K562 (cell line): ENCODE data around the gene PCNX2. TPM values are rescaled to one million over a fixed set of nuclear protein-coding genes. Genes with fewer than 3 reads are reported as not detected.

Experiments
- ATAC-seq: fragments of 200-7000 bp; cut with Tn5 transposase; 3 replicates; pipeline ENCODE4 v1.9.1; 2020; ENCODE audit warnings: moderate library complexity
- BruUV-seq: library from RNA; stranded (reverse); fragments of 400-500 nt; replicated peaks from 2 replicates; lab custom pipeline; 2021; lab: Mats Ljungman, UMichigan
- CTCF ChIA-PET: fragments of 300-600 bp; formaldehyde crosslinking; extraction: SDS; loops from one replicate; lab custom pipeline; 2021; ENCODE audit warnings: low intra/inter-chr PET ratio; lab: Yijun Ruan, JAX
- POLR2A ChIA-PET: fragments of 300-600, 350-650 bp; sonication (Branson Sonifier 250); formaldehyde crosslinking; extraction: SDS; loops from one replicate; lab custom pipeline; 2021; ENCODE audit warnings: antibody characterized with exemption, inconsistent platforms; lab: Yijun Ruan, JAX
- DNase-seq, 4 experiments: peaks; one replicate each; pipeline versions ENCODE4 v3.0.0 to v3.0.0-alpha.2; 2011 to 2018; ENCODE audit warnings: low spot score in 3 of 4, mixed read lengths in 3 of 4; ENCODE audit errors: extremely low read depth in 1 of 4
- FAIRE-seq: peaks from 2 replicates; lab custom pipeline; 2011; peaks lifted over from hg19 to GRCh38; lab: Jason Lieb, UNC
- H2AFZ ChIP-seq: 2 replicates; pipeline ENCODE4 v1.6.0; 2011; ENCODE audit warnings: low read depth, low read length, control low read depth, inconsistent platforms
- H3K27ac ChIP-seq: fragments of 200-600 bp; 3 replicates; pipeline ENCODE4 v1.8.0; 2011; ENCODE audit warnings: low read depth, mild to moderate bottlenecking, control low read depth, inconsistent platforms, low read length, moderate library complexity, mixed read lengths; ENCODE audit errors: extremely low read depth
- H3K27me3 ChIP-seq, 2 experiments: fragments of 300-600 bp in 1 of 2; 2 replicates in 1 of 2; 3 replicates in 1 of 2; pipeline versions ENCODE4 v1.6.0 to v1.8.0; 2011; ENCODE audit warnings: inconsistent platforms in 2 of 2, low read length in 2 of 2, mild to moderate bottlenecking in 1 of 2, mixed read lengths in 1 of 2, moderate library complexity in 1 of 2; ENCODE audit not compliant: control insufficient read depth in 2 of 2, insufficient read depth in 2 of 2
- H3K36me3 ChIP-seq: fragments of 300-600 bp; 3 replicates; pipeline ENCODE4 v1.8.0; 2011; ENCODE audit warnings: mild to moderate bottlenecking, low read length, inconsistent platforms; ENCODE audit not compliant: control insufficient read depth, insufficient read depth
- H3K4me1 ChIP-seq, 2 experiments: fragments of 200-600 bp in 1 of 2; replicated peaks in 1 of 2; 2 replicates in 1 of 2; 3 replicates in 1 of 2; pipeline versions ENCODE4 v1.5.1 to v1.8.0; 2011; ENCODE audit warnings: inconsistent platforms in 2 of 2, low read length in 2 of 2, mild to moderate bottlenecking in 1 of 2, mixed read lengths in 1 of 2, moderate library complexity in 1 of 2; ENCODE audit not compliant: control insufficient read depth in 2 of 2, insufficient read depth in 2 of 2
- H3K4me2 ChIP-seq: 2 replicates; pipeline ENCODE4 v1.6.1; 2011; ENCODE audit warnings: low read length, control low read depth, inconsistent platforms, mixed read lengths; ENCODE audit not compliant: insufficient read depth
- H3K4me3 ChIP-seq: fragments of 200-600 bp; sonication (generic), shearing (Covaris generic); 2 replicates; pipeline ENCODE4 v1.5.1; 2016; ENCODE audit warnings: control low read depth, inconsistent platforms
- H3K79me2 ChIP-seq: fragments of 200-600 bp; 3 replicates; pipeline ENCODE4 v1.8.0; 2011; ENCODE audit warnings: low read length, inconsistent platforms; ENCODE audit not compliant: control insufficient read depth, insufficient read depth
- H3K9ac ChIP-seq, 2 experiments: 2 replicates each; pipeline versions ENCODE4 v1.6.0 to v1.6.1; 2011; ENCODE audit warnings: low read depth in 2 of 2, low read length in 2 of 2, control low read depth in 1 of 2, inconsistent platforms in 1 of 2, mild to moderate bottlenecking in 1 of 2, mixed read lengths in 1 of 2; ENCODE audit not compliant: insufficient read depth in 1 of 2
- H3K9me1 ChIP-seq: one replicate; pipeline ENCODE4 v1.6.0; 2011; ENCODE audit warnings: inconsistent platforms, mild to moderate bottlenecking, low read length, moderate library complexity; ENCODE audit not compliant: control insufficient read depth, insufficient read depth
- H3K9me3 ChIP-seq: replicated peaks from 2 replicates; pipeline ENCODE4 v1.5.1; 2011; ENCODE audit warnings: low read depth, low read length, inconsistent platforms; ENCODE audit not compliant: control insufficient read depth, insufficient read depth
- H4K20me1 ChIP-seq: replicated peaks from 2 replicates; pipeline ENCODE4 v1.6.1; 2011; ENCODE audit warnings: low read length, inconsistent platforms, mixed read lengths; ENCODE audit not compliant: control insufficient read depth, insufficient read depth
- BHLHE40 ChIP-seq: IDR thresholded peaks from 2 replicates; pipeline ENCODE4 v1.6.1; 2011; ENCODE audit warnings: low read length, improper control_type of control experiment
- CHCHD3 ChIP-seq: fragments of 250-450 bp; sonication (Bioruptor Pico); IDR thresholded peaks from 2 replicates; pipeline ENCODE4 v2.1.2; 2022; ENCODE audit warnings: mild to moderate bottlenecking
- GMEB1 ChIP-seq: fragments of 250-450 bp; sonication (Bioruptor Pico); IDR thresholded peaks from 2 replicates; pipeline ENCODE4 v1.4.0; 2020; ENCODE audit warnings: mild to moderate bottlenecking
- HMGN3 ChIP-seq: IDR thresholded peaks from 2 replicates; pipeline ENCODE4 v1.6.1; 2011; ENCODE audit warnings: borderline replicate concordance, low read depth, mild to moderate bottlenecking, mixed read lengths, low read length; ENCODE audit not compliant: insufficient read length; ENCODE audit errors: extremely low read depth
- MECOM ChIP-seq: fragments of 250-450 bp; sonication (Bioruptor Pico); IDR thresholded peaks from 2 replicates; pipeline ENCODE4 v1.8.0; 2022; ENCODE audit warnings: inconsistent platforms
- MTA1 ChIP-seq: fragments of 450-650 bp; IDR thresholded peaks from 2 replicates; pipeline ENCODE4 v1.6.1; 2017; ENCODE audit warnings: borderline replicate concordance
- SMARCA5 ChIP-seq: fragments of 450-650 bp; IDR thresholded peaks from 2 replicates; pipeline ENCODE4 v1.6.1; 2016
- ZC3H11A ChIP-seq: IDR thresholded peaks from 2 replicates; pipeline ENCODE4 v1.6.1; 2012; ENCODE audit warnings: low read depth, low read length, improper control_type of control experiment
- ZNF717 ChIP-seq: fragments of 250-450 bp; sonication (Bioruptor Pico); IDR thresholded peaks from 2 replicates; pipeline ENCODE4 v1.5.0; 2021
- WGBS: fragments of 100-300 bp; shearing (Covaris generic); methylation state at CpG from one replicate; pipeline ENCODE4 v1.1.6; 2016; ENCODE audit warnings: low coverage, mixed read lengths; ENCODE audit not compliant: insufficient coverage; ENCODE audit errors: missing lambda C conversion rate; 5-methylcytosine and 5-hydroxymethylcytosine counted together
- in situ Hi-C: fragments of 300-500 bp; cut with MboI; formaldehyde crosslinking; loops from 4 replicates; pipeline ENCODE4 v1.15.0; 2018; ENCODE audit warnings: inconsistent platforms, mixed read lengths
- intact Hi-C: fragments of 100-400 bp; cut with micrococcal nuclease; formaldehyde crosslinking; loops from 2 replicates; pipeline ENCODE4 v1.14.2; 2022
- polyA plus RNA-seq, 8 experiments: library from polyadenylated mRNA; depleted of rRNA in 4 of 8; stranded (reverse) in 5 of 8; unstranded in 3 of 8; fragments of >200 nt; fragmentation: Nextera tagmentation in 2 of 8; fragmentation: Illumina TruSeq in 1 of 8; extraction: Ambion mirVana in 2 of 8; extraction: Trizol in 1 of 8; gene quantifications; 2 replicates each; pipeline versions ENCODE4 v1.2.1 to v1.2.3, GENCODE V29; 2011 to 2014; ENCODE audit warnings: inconsistent platforms in 1 of 8, missing spikeins in 1 of 8
- total RNA-seq, 7 experiments: library from RNA; depleted of rRNA in 6 of 7; stranded (reverse); fragments of >200 nt in 6 of 7; fragmentation: Illumina TruSeq in 2 of 7; extraction: Trizol in 2 of 7; gene quantifications; 2 replicates each; pipeline versions ENCODE4 v1.2.1 to v1.2.3, GENCODE V29; 2011 to 2021; ENCODE audit warnings: low replicate concordance in 1 of 7

PCNX2 gene
- total and polyA plus RNA-seq, 9 of the 15 experiments (the other 6 are each of a cell fraction or from before 2014, with no cell fraction given): 0.07 to 0.33 TPM; not detected in 7

GRCh38 chr1:233006108-233006507, 289.4 kb downstream of the PCNX2 start:
- Histone ChIP-seq H3K4me3 (no peak overlapping the region), H3K36me3 (no peaks in the 10 kb centered on the region), H4K20me1 (no peaks in the 10 kb centered on the region), H3K79me2 (no peaks in the 10 kb centered on the region), H3K9me3 (no peaks in the 10 kb centered on the region), H3K27ac (no peak overlapping the region), H3K4me1 (no peaks in the 10 kb centered on the region; a peak in 1 of 5 replicates), H2AFZ (no peak overlapping the region), H3K9me1 (no peaks in the 10 kb centered on the region), H3K27me3 (peaks cover 3 to 24% of the 10 kb centered on the region in 2 experiments; a peak in 3 of 5 replicates)
- FAIRE-seq: no peak
- peak; percentile 25; the same call in 1 of the 3 replicates for ATAC-seq
- no peak for DNase-seq
- in situ Hi-C loops: no loop called here
- 0% methylated on average over 6 of the region's 6 CpGs for WGBS
- no TSS peak for BruUV-seq
- POLR2A ChIA-PET: interaction anchor here (0.7 to 2.0 kb wide), 3 partner anchors 9 to 118 kb away, joined by 3 to 4 read pairs (median 3); no protein-coding TSS in a partner anchor
- TF ChIP-seq BHLHE40 (no peak), ZNF717 (CRISPR knock-in tag) (no peak), MECOM (CRISPR knock-in tag) (no peak), GMEB1 (CRISPR knock-in tag) (no peak), MTA1 (no peak), HMGN3 (no peak), SMARCA5 (no peak), ZC3H11A (no peak), CHCHD3 (no peak)
- TF ChIP-seq, all 486 proteins: peak for 0
- CTCF ChIA-PET: no interaction called here
- intact Hi-C loops: no loop called here
- H3K4me2 ChIP-seq: no peak overlapping the region
- H3K9ac ChIP-seq: no peak overlapping the region
